Endothelial cell of umbilical vein (primary cell): ENCODE measurements around the gene MCTP1. TPM values are rescaled to one million over a fixed set of nuclear protein-coding genes. Genes with fewer than 3 reads are reported as not detected.

Source experiments
- BruUV-seq: library from RNA; stranded (reverse); fragments of 400-500 nt; replicated peaks from 2 replicates; lab custom pipeline; 2021; lab: Mats Ljungman, UMichigan
- CTCF ChIA-PET: fragments of 300-600, 350-600 bp; sonication (Branson Sonifier 250); formaldehyde crosslinking; loops from one replicate; lab custom pipeline; 2021; ENCODE audit warnings: antibody characterized with exemption, inconsistent platforms; lab: Charles Lee
- POLR2A ChIA-PET: fragments of 300-600, 350-600 bp; sonication (Branson Sonifier 250); formaldehyde crosslinking; loops from one replicate; lab custom pipeline; 2021; ENCODE audit warnings: antibody characterized with exemption, inconsistent platforms; lab: Charles Lee
- DNase-seq: peaks from one replicate; pipeline ENCODE4 v3.0.0-alpha.2; 2011; ENCODE audit warnings: low read depth, low spot score
- FAIRE-seq: peaks from 2 replicates; lab custom pipeline; 2011; peaks lifted over from hg19 to GRCh38; lab: Jason Lieb, UNC
- H2AFZ ChIP-seq: 2 replicates; pipeline ENCODE4 v1.6.0; 2012; ENCODE audit warnings: low read depth, low read length, control low read depth, inconsistent platforms
- H3K27ac ChIP-seq: 2 replicates; pipeline ENCODE4 v1.5.1; 2011; ENCODE audit warnings: low read depth, mild to moderate bottlenecking, control low read depth, low read length, moderate library complexity; ENCODE audit not compliant: insufficient read depth
- H3K27me3 ChIP-seq, 2 experiments: 2 replicates each; pipeline versions ENCODE4 v1.6.0 to v1.6.1; 2011; ENCODE audit warnings: low read length in 2 of 2, mixed read lengths in 1 of 2; ENCODE audit not compliant: control insufficient read depth in 2 of 2, insufficient read depth in 2 of 2
- H3K36me3 ChIP-seq, 2 experiments: 2 replicates in 1 of 2; 3 replicates in 1 of 2; pipeline ENCODE4 v1.5.1; 2011; ENCODE audit warnings: low read length in 2 of 2, mild to moderate bottlenecking in 1 of 2, moderate library complexity in 1 of 2; ENCODE audit not compliant: control insufficient read depth in 2 of 2, insufficient read depth in 2 of 2; ENCODE audit errors: extremely low read depth in 1 of 2
- H3K4me1 ChIP-seq: 3 replicates; pipeline ENCODE4 v1.5.1; 2011; ENCODE audit warnings: mild to moderate bottlenecking, low read length; ENCODE audit not compliant: control insufficient read depth, insufficient read depth; ENCODE audit errors: extremely low read depth
- H3K4me2 ChIP-seq: 2 replicates; pipeline ENCODE4 v1.6.1; 2011; ENCODE audit warnings: low read length, control low read depth, mixed read lengths; ENCODE audit not compliant: insufficient read depth
- H3K4me3 ChIP-seq, 3 experiments: fragments of 200-600 bp in 1 of 3; sonication (generic), shearing (Covaris generic) in 1 of 3; replicated peaks in 1 of 3; 2 replicates each; pipeline ENCODE4 v1.5.1; 2011 to 2016; ENCODE audit warnings: control low read depth in 3 of 3, low read length in 3 of 3, mild to moderate bottlenecking in 2 of 3, inconsistent platforms in 1 of 3, low read depth in 1 of 3, moderate library complexity in 1 of 3; ENCODE audit not compliant: insufficient read depth in 1 of 3
- H3K79me2 ChIP-seq: 2 replicates; pipeline ENCODE4 v1.6.0; 2012; ENCODE audit warnings: low read length, inconsistent platforms; ENCODE audit not compliant: control insufficient read depth, insufficient read depth
- H3K9ac ChIP-seq: replicated peaks from 2 replicates; pipeline ENCODE3; 2011; ENCODE audit warnings: low read length, control low read depth; ENCODE audit not compliant: insufficient read depth; ENCODE audit errors: extremely low read depth
- H3K9me1 ChIP-seq: replicated peaks from 3 replicates; pipeline ENCODE4 v1.6.0; 2011; ENCODE audit warnings: mild to moderate bottlenecking, low read length; ENCODE audit not compliant: control insufficient read depth, insufficient read depth; ENCODE audit errors: extremely low read depth
- H3K9me3 ChIP-seq: replicated peaks from 2 replicates; pipeline ENCODE4 v1.5.1; 2012; ENCODE audit warnings: low read length, inconsistent platforms; ENCODE audit not compliant: control insufficient read depth, insufficient read depth
- H4K20me1 ChIP-seq: replicated peaks from 2 replicates; pipeline ENCODE3; 2011; ENCODE audit warnings: mild to moderate bottlenecking, low read length; ENCODE audit not compliant: control insufficient read depth, insufficient read depth; ENCODE audit errors: extremely low read depth
- CTCF ChIP-seq, 2 donors: IDR thresholded peaks; 1 replicate in 1 of 2; 2 replicates in 1 of 2; pipeline ENCODE4 v1.5.1; 2011; ENCODE audit warnings: low read length in 2 of 2, mild to moderate bottlenecking in 2 of 2, moderate library complexity in 2 of 2, control low read depth in 1 of 2, inconsistent platforms in 1 of 2, low read depth in 1 of 2; ENCODE audit not compliant: insufficient read depth in 1 of 2; ENCODE audit errors: extremely low read depth in 1 of 2
- EZH2 ChIP-seq: IDR thresholded peaks from 2 replicates; pipeline ENCODE4 v1.6.1; 2012; ENCODE audit warnings: borderline replicate concordance, low read depth, mild to moderate bottlenecking, moderate library complexity, low read length, inconsistent platforms; ENCODE audit not compliant: severe bottlenecking
- FOS ChIP-seq: IDR thresholded peaks from 2 replicates; pipeline ENCODE4 v1.6.1; 2011; ENCODE audit warnings: mild to moderate bottlenecking, low read length, moderate library complexity, borderline replicate concordance; ENCODE audit not compliant: insufficient read depth
- GATA2 ChIP-seq: IDR thresholded peaks from 2 replicates; pipeline ENCODE4 v1.7.0; 2011; ENCODE audit warnings: low read depth, mild to moderate bottlenecking, moderate library complexity, mixed read lengths, low read length; ENCODE audit not compliant: insufficient read length, insufficient read depth
- JUN ChIP-seq: IDR thresholded peaks from 2 replicates; pipeline ENCODE4 v1.6.1; 2011; ENCODE audit warnings: borderline replicate concordance, low read depth; ENCODE audit not compliant: insufficient read length, insufficient read depth
- MAX ChIP-seq: IDR thresholded peaks from 2 replicates; pipeline ENCODE4 v1.6.1; 2011; ENCODE audit not compliant: insufficient read depth, insufficient read length
- MYC ChIP-seq: IDR thresholded peaks from one replicate; pipeline ENCODE4 v1.6.1; 2011; ENCODE audit warnings: mild to moderate bottlenecking, low read depth, low read length
- POLR2A ChIP-seq: IDR thresholded peaks from 2 replicates; pipeline ENCODE4 v1.6.1; 2012; ENCODE audit warnings: low read depth, mild to moderate bottlenecking, control low read depth, low read length
- POLR2AphosphoS5 ChIP-seq: IDR thresholded peaks from 2 replicates; pipeline ENCODE4 v1.6.1; 2012; ENCODE audit warnings: low read depth, mild to moderate bottlenecking, control low read depth, low read length, moderate library complexity; ENCODE audit not compliant: insufficient read depth
- dilution Hi-C: fragments of 300-500 bp; cut with MboI; formaldehyde crosslinking; loops from one replicate; pipeline ENCODE4 v1.15.0; 2019; ENCODE audit warnings: low sequenced_read_pairs; ENCODE audit not compliant: extremely low pct_ligation_motif_present
- intact Hi-C: fragments of 100-400 bp; cut with micrococcal nuclease; formaldehyde crosslinking; loops from one replicate; pipeline ENCODE4 v1.10.0; 2022
- polyA plus RNA-seq, 4 experiments: library from polyadenylated mRNA; depleted of rRNA in 3 of 4; stranded (reverse) in 3 of 4; unstranded in 1 of 4; fragments of >200 nt; gene quantifications; 2 replicates each; pipeline versions ENCODE4 v1.2.1 to v1.2.3, GENCODE V29; 2011 to 2012; ENCODE audit warnings: missing spikeins in 1 of 4
- total RNA-seq: library from RNA; stranded (reverse); gene quantifications from 2 replicates; pipeline ENCODE4 v1.2.3, GENCODE V29; 2021

MCTP1 gene
- total and polyA plus RNA-seq, 2 donors (not counting 3 experiments of a cell fraction or from before 2014, with no cell fraction given) = 79.3 to 203 TPM

- peaks cover 57% of the 10 kb centered on the region for H3K79me2 ChIP-seq
- no peak for DNase-seq
- no peak for TF ChIP-seq POLR2AphosphoS5
- no peak for TF ChIP-seq JUN
- TF ChIP-seq MAX = no peak
- TF ChIP-seq EZH2 = no peak
- no peak for TF ChIP-seq GATA2
- TF ChIP-seq CTCF (IDR thresholded peaks at IDR 0.05; ENCODE audit: extremely low read depth in 1 of 2, insufficient read depth in 1 of 2, low read depth in 1 of 2, low read length in 2 of 2) = no peak
- no peak for TF ChIP-seq MYC
- no peak for TF ChIP-seq POLR2A
- TF ChIP-seq FOS = no peak
- peaks cover 6% of the 10 kb centered on the region for H3K4me1 ChIP-seq
- no peak overlapping the region for H2AFZ ChIP-seq
- ChIA-PET POLR2A (no interaction called here), CTCF (interaction anchor here (1.3 to 1.8 kb wide), 2 partner anchors 9 to 200 kb away, joined by 3 to 4 read pairs; no protein-coding TSS in a partner anchor)
- H3K9me1 ChIP-seq = no peaks in the 10 kb centered on the region
- H3K36me3 ChIP-seq = peaks cover 0 to 3% of the 10 kb centered on the region in 2 experiments
- H3K27me3 ChIP-seq = no peaks in the 10 kb centered on the region
- H3K4me2 ChIP-seq = no peak overlapping the region
- H4K20me1 ChIP-seq = peaks cover 5% of the 10 kb centered on the region
- intact Hi-C loops = no loop called here
- H3K4me3 ChIP-seq = no peak overlapping the region
- no peak overlapping the region for H3K9ac ChIP-seq
- BruUV-seq = no TSS peak
- no peak overlapping the region for H3K27ac ChIP-seq
- no peak for FAIRE-seq
- no peaks in the 10 kb centered on the region for H3K9me3 ChIP-seq
- dilution Hi-C loops = no loop called here
Observed at GRCh38 chr5:95050708-95051107, 234.2 kb downstream of the MCTP1 start.
